Mesothelial cell of epicardium (in vitro differentiated cells): Measurements from ENCODE around the gene LRRC1. TPM values are rescaled to one million over a fixed set of nuclear protein-coding genes. Genes with fewer than 3 reads are reported as not detected.

Experiments used
- DNase-seq, 2 experiments: peaks; one replicate each; pipeline ENCODE4 v3.0.0; 2021; ENCODE audit warnings: low spot score in 2 of 2; ENCODE audit not compliant: unreplicated experiment in 2 of 2
- H3K27ac Mint-ChIP-seq: 2 replicates; pipeline ENCODE4 v1.8.0; 2021; ENCODE audit warnings: mixed read lengths
- H3K27me3 Mint-ChIP-seq: 2 replicates; pipeline ENCODE4 v1.8.0; 2021; ENCODE audit warnings: low read depth, mixed read lengths
- H3K36me3 Mint-ChIP-seq: 2 replicates; pipeline ENCODE4 v1.8.0; 2021; ENCODE audit warnings: mixed read lengths
- H3K4me1 Mint-ChIP-seq: 2 replicates; pipeline ENCODE4 v1.8.0; 2021; ENCODE audit warnings: mixed read lengths
- H3K4me3 Mint-ChIP-seq: 2 replicates; pipeline ENCODE4 v1.8.0; 2021; ENCODE audit warnings: mild to moderate bottlenecking, moderate library complexity, mixed read lengths
- H3K9me3 Mint-ChIP-seq: 2 replicates; pipeline ENCODE4 v1.8.0; 2021; ENCODE audit warnings: mixed read lengths
- total RNA-seq: library from RNA; stranded (reverse); gene quantifications from 3 replicates; pipeline ENCODE4 v1.2.1, GENCODE V29; 2021
- TF ChIP-seq, protein P1 (sequence below): fragments of 200-600 bp; sonication (generic); IDR thresholded peaks from one replicate; pipeline ENCODE4 v1.5.0; 2021; ENCODE audit warnings: antibody characterized with exemption; ENCODE audit not compliant: unreplicated experiment

The LRRC1 gene
- total RNA-seq, 1 donor from 2014 or later: 30.4 TPM

DNA sequence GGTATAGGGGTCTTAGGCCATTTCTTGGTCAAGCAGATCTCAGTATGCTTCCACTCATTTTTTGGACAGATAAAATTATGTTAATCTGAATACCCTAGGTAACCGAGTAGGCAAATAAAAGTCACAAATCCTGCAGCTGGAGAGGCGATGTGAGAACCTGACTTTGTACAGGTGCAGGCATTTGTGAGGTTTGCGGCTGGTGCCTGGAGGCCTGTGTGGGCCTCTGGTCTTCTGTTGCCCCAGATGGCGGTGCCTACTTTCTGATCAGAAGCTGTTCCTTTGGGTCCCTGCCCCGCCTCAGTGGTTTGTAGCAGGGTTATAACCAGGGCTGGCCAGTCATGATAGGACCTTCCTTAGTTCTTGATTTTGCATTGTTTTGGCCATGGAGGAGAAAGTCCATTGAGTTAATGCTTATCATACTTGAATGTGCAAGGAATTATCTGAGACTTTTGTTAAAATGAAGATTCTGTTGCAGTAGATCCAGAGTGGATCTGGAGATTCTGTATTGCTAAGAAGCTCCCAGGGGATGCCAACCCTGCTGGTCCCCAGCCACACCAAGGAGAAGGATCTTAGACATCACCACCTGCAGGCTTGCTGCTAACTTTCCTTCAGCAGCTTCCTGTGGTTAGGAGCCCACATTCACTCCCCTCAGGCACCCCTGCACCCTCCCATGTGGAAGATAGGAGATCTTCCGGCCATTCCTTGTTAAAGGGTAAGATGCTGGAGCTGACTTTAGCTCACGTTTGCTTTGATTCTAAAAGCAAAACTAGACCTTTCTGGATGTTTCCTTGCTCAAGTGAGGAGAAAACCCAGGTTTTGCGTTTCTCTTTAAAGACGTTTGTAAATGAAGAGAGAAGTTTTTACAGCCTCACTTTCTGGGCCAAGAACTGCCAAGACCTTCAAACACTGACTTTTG, 50.7 kb downstream of the LRRC1 start:
- TF ChIP-seq, protein P1, sequence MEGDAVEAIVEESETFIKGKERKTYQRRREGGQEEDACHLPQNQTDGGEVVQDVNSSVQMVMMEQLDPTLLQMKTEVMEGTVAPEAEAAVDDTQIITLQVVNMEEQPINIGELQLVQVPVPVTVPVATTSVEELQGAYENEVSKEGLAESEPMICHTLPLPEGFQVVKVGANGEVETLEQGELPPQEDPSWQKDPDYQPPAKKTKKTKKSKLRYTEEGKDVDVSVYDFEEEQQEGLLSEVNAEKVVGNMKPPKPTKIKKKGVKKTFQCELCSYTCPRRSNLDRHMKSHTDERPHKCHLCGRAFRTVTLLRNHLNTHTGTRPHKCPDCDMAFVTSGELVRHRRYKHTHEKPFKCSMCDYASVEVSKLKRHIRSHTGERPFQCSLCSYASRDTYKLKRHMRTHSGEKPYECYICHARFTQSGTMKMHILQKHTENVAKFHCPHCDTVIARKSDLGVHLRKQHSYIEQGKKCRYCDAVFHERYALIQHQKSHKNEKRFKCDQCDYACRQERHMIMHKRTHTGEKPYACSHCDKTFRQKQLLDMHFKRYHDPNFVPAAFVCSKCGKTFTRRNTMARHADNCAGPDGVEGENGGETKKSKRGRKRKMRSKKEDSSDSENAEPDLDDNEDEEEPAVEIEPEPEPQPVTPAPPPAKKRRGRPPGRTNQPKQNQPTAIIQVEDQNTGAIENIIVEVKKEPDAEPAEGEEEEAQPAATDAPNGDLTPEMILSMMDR: no peak
- H3K27me3 Mint-ChIP-seq: no peaks in the 10 kb centered on the region
- H3K4me3 Mint-ChIP-seq: no peak overlapping the region
- H3K4me1 Mint-ChIP-seq: peaks cover 2% of the 10 kb centered on the region
- H3K9me3 Mint-ChIP-seq: peaks cover 3% of the 10 kb centered on the region
- H3K27ac Mint-ChIP-seq: no peak overlapping the region
- no peak for DNase-seq
- peaks cover 24% of the 10 kb centered on the region for H3K36me3 Mint-ChIP-seq

GRCh38 chr6:53846250-53846649, 51.4 kb downstream of the LRRC1 start:
- DNase-seq: no peak
- Mint-ChIP-seq H3K27ac (no peak overlapping the region), H3K36me3 (peaks cover 19% of the 10 kb centered on the region), H3K9me3 (no peaks in the 10 kb centered on the region), H3K4me3 (no peak overlapping the region), H3K4me1 (peaks cover 2% of the 10 kb centered on the region), H3K27me3 (no peaks in the 10 kb centered on the region)
- TF ChIP-seq, protein P1: no peak

DNA sequence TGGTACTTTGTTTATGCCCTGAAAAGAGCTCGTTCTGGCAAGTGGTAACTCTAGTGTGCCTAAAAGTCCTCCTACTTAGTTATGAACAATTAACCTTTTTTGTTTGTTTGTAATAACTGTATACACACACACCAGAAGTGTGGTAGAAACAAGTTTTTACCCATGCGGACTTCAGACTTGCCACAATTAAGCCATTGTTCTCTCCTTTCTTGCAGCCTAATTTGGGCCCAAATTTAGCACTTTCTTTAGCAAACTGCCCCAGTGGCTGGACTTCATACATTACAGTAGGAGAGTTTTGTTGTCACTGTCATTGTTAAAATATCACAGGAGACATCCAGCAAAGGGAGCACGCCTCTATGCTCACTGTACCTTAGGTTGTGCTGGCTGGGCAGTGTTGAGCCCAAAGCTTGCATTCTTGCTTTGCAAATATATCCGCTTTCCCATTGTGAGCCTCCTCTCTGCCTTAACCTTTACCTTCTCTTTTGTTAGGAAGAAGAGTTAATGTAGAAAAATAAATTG, 53.0 kb downstream of the LRRC1 start:
- no peaks in the 10 kb centered on the region for H3K27me3 Mint-ChIP-seq
- DNase-seq: no peak
- TF ChIP-seq, protein P1: no peak
- H3K4me3 Mint-ChIP-seq: no peak overlapping the region
- peaks cover 15% of the 10 kb centered on the region for H3K36me3 Mint-ChIP-seq
- peaks cover 3% of the 10 kb centered on the region for H3K9me3 Mint-ChIP-seq
- H3K27ac Mint-ChIP-seq: no peak overlapping the region
- H3K4me1 Mint-ChIP-seq: peaks cover 2% of the 10 kb centered on the region

DNA sequence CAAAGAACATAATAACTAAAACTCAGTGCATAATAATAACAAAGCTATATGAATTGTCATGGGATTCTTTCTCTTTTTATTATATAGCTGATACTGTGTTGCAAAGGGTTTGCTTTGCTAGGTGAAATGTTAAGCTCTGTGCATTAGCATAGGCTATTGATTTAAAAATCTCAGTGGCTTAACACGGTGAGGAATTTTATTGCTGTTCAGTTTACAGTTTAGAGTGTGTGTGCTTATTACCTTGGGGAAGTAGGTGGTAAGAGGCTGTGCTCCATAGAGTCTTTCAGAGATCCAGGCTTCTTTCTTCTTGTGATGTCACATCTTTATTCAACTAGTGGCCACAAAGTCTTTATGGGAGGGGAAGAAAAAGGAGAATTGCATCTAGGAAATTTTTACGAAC, 55.7 kb downstream of the LRRC1 start:
- no peak overlapping the region for H3K4me3 Mint-ChIP-seq
- peaks cover 11% of the 10 kb centered on the region for H3K36me3 Mint-ChIP-seq
- TF ChIP-seq, protein P1: no peak
- H3K27ac Mint-ChIP-seq: no peak overlapping the region
- H3K27me3 Mint-ChIP-seq: no peaks in the 10 kb centered on the region
- H3K4me1 Mint-ChIP-seq: no peaks in the 10 kb centered on the region
- peaks cover 3% of the 10 kb centered on the region for H3K9me3 Mint-ChIP-seq
- no peak for DNase-seq

DNA sequence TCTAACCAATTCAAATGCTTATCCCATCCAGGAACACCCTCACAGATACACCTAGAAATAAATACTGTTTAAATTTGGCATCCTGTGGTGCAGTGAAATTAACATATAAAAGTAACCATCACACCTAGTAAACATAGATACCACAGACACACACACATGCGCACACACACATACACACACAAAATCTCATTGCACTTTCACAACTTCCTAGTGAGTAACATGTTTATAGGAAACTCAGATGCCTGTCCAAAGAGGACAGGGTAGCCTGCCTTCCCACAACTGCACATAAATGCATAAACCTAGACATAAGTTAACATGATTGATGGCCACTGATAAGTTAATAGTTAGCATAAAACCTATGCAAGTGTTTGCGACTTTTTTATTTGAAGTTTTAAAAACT, 56.8 kb downstream of the LRRC1 start:
- Mint-ChIP-seq H3K27ac (no peak overlapping the region), H3K4me1 (peaks cover 4% of the 10 kb centered on the region), H3K27me3 (no peaks in the 10 kb centered on the region), H3K4me3 (no peak overlapping the region), H3K36me3 (peaks cover 11% of the 10 kb centered on the region), H3K9me3 (peaks cover 3% of the 10 kb centered on the region)
- DNase-seq: no peak
- TF ChIP-seq, protein P1: no peak
